Measurements from ENCODE around the gene NTRK1.

The NTRK1 gene

DNA sequence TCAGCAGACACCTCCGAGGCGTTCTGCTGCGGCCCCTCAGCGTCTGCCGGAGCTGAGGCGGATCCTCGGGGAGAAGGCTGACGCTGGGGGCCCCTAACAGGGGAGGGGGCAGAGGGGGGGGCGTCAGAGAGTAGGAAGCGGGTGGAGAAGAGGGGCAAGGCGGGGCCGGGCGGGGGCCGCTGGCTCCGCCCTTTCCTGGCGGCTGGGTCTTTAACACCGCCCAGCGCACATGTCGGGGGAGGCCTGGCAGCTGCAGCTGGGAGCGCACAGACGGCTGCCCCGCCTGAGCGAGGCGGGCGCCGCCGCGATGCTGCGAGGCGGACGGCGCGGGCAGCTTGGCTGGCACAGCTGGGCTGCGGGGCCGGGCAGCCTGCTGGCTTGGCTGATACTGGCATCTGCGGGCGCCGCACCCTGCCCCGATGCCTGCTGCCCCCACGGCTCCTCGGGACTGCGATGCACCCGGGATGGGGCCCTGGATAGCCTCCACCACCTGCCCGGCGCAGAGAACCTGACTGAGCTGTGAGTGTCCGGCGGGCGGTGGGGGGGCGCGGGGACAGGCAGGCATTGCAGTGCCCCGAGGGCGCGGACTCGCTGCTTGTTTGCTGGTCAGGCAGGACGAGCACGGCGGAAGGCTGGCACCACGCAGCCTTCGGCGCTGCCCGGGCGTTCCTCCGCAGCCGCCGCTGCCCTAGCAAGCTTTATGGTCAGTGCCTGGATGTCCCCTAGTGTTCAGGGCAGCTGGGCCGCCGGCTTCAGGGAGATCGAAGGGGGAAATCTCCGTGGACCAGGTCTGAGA is at the start of gene NTRK1:
TSS of gene NTRK1 (plus strand) at position 238 of the 796 bp plus-strand sequence. CDS start at position 308, 70 bp downstream.
- FAIRE-seq = no peak

DNA sequence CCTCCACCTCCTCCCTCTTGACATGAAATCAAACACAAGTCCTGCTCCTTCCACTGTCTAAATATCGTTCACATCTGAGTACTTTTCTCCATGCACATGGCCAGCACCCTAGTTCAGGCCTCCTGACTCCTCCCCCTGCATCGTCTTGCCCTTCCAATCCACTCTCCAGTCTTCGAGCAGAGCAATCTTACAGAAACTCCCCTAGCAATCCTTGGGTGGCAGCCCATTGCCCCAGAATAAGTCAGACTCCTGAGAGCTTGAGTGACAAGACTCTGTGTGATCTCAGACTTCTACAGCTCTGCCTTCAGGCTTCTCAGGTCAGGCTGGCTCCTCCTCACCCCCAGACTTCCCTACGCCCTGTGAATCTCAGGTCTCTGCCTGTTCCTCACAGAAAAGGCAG is 49.5 kb upstream of the NTRK1 start:
- no peak for FAIRE-seq

DNA sequence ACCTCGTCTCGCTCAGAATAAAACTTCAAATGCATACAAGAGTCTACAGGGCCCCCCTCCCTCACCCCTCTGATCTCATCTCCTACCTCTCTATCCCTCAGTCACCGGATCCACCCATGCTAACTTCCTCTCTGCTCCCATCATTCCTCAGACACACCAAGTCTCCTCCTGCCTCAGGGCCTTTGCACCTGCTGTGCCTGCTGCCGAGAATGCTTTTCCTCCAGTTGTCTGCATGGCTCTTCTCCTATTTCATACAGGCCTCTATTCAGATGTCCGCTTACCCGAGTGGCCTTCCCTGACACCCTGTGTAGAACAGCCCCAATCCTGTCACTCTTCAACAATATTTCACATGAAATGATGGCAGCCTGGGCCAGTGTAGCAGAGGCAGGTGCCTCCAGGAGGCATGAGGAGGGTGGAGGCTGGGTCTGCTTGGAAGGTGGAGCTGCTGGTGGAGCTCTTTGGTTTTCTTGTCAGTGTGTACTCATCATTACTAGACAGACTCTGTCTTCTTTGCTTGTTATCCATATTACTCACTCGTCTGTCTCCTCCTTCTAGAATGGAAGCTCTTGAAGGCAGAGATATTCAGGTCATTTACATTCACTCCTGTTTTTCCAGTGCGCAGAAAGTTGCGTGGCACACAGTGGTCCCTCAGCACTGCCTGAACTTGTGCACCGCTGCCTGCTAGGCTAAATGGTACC is 48.2 kb upstream of the NTRK1 start:
- no peak for FAIRE-seq

DNA sequence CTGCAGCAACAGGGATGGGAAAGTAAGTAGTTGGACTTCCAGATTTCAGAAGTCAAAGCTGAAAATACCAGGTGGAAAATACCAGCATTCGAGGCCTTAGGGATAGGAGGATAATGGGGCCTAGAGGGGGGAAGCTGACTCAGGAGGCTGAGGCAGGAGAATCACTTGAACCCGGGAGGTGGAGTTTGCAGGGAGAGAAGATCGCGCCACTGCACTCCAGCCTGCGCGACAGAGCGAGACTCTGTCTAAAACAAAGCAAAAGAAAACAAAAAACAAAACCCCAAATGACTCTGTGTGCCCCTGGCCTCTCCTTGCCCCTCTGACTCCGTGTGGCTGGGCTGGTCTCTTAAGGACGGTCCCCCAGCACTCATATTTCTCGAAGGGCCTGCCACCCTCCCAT is 47.4 kb upstream of the NTRK1 start:
- FAIRE-seq = no peak

DNA sequence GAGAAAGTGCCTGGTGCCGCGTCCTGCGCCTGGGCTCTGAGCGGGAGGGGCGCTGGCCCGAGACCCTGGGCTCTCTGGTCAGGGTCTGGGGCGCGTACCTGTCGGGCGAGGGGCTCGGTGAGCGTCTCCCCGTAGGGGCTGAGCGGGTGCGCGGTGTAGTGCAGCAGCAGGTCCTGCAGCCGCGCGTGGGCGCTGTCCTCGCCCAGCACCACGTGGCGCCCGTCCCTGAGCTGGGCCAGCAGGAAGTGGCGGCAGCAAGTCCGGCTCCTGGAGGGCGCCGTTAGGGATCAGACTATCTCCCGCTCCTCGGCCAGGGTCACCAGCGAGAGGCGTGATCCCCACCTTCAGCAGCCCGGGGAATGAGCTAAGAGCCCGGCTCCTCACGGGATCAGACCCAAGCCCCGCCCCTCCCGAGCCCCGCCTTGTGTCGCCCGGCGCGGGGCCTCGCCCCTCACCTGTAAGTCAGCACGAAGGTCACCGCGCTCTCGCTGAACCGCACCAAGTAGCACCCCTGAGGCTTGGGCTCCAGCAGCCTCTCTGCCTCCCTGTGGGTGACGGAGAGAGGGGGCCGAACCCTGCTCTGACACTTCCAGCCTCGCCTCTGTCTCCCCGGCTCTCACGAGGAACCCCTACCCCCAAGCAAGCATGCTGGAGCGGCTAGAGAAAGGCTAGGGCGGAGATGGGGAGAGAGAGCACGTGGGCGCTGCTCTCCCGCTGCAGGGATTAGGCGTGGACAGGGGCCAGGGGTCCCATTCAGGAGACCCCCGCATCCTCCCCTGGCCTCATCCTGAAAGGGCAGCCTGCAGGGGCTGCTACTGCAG is 46.7 kb upstream of the NTRK1 start:
- no peak for FAIRE-seq

DNA sequence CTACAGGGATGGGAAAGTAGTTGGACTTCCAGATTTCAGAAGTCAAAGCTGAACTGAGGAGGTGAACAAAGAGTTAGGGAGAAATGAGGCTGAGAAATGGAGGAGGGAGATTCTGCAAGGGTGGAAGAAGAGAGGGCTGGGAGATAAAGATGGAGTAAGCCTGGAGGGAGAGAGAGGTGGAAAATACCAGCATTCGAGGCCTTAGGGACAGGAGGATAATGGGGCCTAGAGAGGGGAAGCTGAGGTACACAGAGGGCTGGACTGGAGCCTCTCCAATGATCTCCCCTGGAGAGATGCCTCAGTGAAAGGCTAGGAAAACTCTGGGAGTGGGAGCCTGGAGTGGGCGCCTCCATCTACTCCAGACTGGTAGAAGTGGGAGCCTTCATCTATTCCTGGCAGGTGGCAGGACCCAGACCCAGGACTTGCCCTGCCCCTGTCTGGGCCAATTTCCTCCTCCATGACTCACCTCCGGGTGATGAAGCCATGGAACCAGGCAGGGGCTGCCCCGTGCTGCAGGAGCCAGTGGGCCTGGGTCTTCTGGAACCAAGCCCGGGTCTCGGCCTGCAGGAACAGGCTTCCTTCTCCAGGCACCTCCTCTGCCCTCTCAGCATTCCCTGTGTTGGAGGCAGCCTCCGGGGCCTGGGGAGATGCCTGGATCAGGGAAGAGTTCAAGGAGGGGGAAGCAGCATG is 45.9 kb upstream of the NTRK1 start:
- FAIRE-seq = no peak

DNA sequence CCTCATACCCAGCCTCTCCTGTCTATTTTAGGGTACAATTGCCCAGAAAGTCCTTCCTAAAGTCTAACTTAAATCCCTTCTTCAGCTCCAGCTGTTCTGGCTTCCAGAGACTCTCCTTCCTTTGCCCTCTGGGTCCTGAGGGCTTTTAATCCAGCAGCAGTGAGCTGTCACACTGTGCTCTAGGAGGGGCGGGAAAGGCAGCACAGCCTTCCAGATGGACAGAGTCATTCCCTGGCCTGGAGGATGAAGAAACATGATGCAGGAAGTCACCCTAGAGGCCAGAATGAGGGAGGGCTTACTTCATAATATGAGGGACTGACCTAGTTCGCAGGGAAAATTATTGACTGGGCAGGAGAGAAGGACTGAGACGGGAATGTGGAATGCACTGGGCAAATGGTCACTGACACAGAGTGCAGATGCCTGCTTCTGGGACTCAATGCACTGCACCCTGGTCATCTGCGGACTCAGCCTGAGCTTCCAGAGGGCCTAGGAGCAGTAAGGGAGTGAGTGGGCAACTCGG is 45.3 kb upstream of the NTRK1 start:
- FAIRE-seq = no peak

DNA sequence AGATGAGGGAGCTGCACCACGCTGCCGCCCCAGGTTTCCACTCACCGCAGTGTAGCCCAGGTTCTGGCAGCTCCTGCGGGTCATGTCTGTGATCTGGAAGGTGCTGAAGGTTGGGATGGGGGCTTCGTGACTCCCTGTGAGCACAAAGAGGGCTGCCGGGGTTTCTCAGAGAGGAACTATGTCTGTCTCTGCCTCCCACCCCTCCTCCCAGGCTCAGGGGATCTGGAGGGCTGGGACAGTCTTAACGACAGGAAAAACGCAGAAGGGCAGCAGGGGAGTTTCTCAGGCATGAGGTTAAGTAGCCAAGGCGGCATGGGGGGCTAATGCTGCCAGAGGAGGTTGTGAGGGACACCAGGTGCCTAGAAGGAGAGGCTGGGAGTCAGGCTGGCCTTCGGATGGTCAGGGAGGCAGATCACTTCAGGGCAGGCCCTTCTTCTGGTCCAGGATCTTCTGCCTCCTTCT is 44.7 kb upstream of the NTRK1 start:
- FAIRE-seq = no peak

DNA sequence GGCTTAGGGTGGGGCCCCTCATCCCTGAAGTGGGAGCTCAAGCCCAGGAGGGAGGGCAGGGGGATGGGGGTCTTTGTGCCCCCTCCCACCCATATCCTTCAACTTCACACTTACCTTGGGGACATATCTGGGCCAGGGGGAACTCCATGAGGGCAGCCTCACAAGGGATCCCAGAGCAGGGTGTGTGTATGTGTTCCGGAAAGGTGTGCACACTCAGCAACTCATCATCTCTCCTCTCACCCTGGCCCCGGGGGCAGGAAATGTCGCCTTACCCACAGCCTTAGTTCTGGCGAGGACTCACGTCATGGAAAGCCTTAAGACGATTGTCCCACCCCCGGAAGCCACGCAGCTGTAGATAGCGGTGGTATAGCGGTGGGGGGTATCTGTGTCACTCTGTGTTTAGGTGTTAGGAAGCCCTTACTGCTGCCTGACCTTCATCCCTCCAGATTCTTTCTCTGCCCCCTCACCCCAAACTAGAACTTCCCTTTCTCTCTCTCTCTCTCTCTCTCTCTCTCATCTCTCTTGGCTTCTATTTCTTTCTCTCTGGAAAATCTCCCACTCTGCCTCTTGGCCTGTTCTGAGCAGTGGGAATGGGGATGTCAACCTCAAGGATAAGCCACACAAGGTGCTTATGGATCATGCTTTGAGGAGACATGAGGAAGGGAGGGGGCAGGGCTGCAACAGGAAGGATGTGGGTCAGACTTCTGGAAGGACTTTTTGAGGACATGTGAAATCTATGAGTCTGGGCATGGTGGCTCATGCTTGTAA is 43.9 kb upstream of the NTRK1 start, which contains the start of gene SH2D2A:
TSS of gene SH2D2A (minus strand) at position 288 of the 768 bp plus-strand sequence. CDS start at position 148, 140 bp downstream.
- FAIRE-seq = no peak

DNA sequence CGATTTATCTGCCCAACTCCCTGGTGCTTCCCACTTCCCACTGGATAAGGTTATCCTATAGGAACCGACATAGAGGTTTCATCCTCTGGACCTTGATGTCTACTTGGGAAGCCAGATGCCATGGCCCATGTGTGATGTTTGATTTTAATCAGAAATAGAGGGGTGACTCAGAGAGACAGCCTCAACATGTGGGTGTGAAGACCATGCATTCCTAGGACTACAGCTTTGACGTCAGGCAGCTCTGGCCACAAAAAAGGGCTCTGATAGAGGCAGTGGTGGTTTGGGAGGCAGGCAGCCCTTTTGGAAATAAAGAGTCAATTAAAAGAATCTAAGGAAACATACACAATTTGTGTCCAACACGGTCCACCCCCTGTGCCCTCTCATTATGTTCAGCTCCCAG is 38.9 kb upstream of the NTRK1 start:
- FAIRE-seq = no peak

DNA sequence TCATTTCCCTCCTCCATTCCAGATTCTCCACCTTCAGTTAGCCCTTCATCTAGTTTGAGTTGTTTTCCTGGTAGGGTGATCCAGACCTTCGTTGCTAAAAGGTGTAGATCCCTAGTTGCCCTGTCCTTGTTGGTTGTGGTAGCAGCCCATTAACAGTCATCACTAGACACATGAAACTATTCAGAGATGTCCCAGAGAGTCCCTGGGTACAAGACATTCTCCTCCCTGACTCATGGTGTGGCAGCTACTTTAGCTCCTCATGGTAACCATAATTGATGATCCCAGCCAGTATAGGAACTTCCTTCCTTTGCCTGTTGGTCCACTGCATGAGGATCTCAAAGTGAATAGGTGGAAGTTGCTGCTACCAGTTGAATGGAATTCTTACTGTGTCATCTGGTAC is 38.0 kb upstream of the NTRK1 start:
- FAIRE-seq = no peak

DNA sequence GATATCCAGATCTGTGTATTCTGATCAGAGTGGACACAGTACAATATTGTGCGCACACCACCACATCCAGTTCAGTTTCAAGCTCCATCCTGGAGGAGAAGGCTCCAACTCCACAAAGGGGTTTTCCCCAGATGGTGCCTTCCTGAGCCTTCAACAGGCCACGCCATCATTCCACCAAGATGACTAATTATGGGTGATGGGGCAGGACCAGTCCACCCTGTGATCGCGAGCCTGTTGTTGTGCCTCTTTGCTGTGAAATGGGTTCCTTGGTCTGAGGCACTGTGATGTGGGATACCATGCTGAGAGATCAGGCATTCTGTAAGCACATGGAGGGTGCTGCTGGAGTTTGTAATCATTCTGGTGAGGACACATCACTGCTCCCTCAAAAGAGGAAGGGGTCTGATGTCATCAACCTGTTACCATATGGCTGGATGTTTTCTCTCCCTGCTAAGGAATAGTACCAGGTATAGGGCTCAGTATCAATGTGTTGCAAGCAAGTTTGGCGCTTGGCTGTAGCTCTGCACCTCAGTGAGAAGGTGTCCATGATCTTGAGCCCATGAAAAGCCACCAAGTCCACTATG is 37.4 kb upstream of the NTRK1 start:
- no peak for FAIRE-seq

DNA sequence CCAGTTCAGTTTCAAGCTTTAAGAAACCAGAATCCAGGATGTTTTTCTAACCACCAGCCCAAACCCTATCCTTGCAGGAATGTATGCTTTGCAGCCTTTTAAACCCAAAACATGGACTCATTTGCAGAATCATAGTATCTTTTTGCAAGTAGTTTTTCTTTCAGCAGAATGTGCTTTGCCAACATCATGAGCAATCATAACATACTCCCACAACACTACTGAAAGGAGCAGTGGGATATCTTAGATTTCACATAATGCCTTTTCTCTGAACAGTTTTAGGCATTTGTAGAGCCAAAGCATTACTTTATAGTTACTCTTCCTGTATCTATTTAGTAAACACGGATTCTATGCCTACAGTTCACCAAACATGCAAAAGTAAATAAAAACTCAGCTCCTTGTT is 34.0 kb upstream of the NTRK1 start:
- FAIRE-seq = no peak

DNA sequence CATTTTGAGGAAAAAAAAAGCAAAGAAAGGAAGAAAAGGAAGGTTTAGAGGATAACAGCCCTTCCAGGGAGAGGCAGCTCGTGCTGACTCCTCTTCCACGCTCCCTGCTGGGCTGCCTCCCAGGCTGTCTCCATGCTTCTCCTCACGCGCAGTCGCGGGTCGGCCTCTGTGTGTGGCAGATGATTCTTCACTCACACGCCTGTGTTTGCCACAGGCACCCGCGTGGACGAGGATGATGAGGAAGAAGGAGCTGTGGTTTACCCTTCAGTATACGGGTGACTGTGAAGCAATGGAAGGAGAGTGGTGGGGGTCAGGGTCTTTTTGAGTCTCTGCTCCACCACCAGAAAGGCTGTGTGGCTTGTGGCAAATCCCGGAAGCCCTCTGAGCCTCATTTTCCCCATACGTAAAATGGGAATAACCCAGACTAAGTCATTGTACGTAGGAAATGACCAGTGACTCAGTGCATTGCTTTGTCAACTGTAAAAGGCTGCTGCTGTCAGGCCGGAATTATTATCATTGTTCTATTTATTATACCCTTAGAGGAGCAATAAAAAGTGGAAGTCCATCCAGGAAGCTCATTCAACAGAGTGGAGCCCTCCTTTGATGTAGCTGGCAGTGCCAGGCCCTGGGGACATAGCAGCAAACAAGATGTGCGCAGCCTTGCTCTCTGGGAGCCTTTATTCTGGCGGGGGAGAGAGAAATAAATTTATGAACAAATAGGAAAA is 32.1 kb upstream of the NTRK1 start:
- no peak for FAIRE-seq

DNA sequence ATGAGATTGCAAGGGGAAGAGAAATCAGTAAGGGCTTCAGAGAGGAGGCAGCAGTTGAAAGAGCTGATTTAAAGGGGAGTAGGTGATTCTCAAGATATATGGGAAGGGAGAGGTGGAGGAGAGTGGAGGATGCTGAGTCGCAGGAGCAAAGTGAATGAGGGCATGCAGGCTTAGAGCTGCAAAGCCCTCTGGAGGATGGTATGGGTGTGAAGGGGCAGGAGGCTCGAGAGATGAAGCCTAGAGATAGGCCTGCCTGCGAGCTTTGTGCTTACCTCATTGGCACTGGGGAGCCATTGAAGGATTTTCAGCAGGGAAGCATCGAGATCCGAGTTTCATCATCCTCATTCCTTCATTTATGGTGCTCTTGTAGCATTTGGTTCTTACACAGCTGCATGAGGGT is 28.2 kb upstream of the NTRK1 start:
- no peak for FAIRE-seq

DNA sequence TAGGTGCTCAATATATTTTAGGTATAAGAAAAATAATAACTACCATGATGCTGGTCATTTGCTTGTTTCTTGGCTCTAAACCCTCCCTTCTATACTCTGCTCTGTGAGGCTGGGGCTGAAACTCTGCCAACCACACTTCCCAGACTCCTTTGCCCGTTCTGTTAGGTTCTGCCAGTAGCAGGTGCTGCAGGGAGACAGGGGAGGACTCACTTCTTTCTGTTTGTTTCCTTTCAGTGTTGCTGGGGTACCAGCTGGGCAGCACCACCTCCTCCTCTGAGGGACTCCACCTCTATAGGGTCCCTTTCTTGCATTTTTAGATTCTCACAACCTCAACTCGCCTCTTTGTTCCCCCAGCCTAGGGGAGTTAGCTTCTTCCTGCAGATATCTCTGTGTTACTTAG is 27.1 kb upstream of the NTRK1 start:
- no peak for FAIRE-seq

DNA sequence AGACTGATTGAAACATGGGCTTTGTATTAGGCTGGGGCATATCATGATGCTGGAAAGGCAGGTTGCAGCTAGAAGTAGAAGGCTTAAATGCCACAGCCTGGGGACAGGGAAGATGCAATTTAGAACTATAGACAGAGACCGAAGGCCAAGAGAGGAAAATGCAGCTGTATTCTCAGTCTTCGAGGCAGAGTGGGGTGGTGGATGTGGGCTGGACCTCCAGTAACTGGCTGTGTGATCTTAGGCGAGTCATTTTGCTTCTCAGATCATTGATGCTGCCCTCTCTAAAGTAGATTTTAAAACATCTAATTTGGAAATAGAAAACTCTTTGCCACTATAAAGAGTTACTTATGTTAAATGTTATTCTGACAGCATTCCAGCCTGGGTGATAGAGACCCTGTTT is 26.3 kb upstream of the NTRK1 start:
- FAIRE-seq = no peak

DNA sequence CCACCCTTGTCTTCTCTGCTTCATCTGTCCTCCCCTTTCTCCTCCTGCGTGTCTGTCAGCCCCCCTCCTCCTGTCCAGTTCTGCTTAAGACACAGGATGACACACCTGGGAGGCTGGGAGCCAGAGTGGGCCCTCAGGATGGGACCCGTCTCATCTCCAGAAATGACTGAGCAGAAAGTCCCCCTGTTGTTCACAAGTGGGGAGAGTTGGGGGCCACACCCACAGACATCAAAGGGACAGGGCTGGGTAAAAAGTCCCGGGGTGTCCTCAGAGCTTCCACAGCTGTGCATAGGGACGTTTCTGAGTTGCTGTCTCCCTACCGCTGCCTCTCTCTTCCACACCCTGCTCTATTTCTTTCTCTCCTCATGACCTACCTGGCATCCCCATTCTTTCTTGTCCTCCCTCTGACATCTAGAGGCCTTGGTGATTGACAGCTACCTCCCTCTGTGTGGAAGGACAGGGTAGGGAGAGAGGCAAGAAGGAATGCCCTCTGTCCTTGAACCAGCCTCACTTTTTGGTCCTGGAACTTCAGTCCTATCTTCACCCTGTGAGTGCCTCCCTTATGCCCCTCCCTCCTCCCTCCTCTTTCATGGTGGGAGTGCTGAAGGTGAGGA is 24.5 kb upstream of the NTRK1 start:
- no peak for FAIRE-seq

DNA sequence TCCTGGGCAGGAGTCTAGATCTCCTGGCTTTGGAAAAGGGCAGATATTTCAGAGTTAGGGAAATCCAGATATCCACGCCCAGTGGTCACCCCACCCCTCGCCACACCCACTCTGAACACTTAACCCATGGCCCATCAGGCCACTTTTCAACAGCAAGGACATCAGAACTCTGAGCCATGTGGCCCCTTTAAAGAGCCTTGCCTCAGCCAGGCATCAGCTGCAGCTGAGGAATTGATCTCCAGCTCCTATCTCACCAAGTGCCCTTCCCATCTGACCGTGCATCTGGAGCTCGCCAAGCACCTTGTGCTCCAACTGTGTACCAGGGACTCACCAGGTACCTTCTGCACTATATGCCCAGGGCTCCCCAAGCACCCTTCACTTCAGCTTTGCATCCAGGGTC is 23.8 kb upstream of the NTRK1 start:
- FAIRE-seq = no peak

DNA sequence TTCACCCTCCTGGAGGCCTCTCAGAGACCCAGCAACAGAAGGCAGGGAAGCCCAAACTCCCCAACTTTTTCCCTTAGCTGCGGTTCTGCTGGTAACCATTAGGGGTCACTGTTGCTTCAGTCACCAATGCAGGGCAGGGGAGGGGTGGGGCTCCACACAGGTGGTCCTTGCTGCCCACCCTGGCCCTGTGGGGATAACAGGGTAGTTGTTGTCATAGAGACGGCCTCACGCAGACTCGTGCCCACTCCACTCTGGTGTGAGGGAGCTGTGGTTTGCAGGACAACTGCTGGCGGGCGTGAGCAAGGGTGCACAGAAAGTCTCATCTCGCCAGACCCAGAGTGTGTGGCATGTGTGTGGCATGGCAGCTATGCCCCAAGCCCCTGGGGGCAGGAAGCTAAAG is 21.7 kb upstream of the NTRK1 start:
- FAIRE-seq = no peak
